ENCODE results near the gene PTGDS. TPM values are rescaled to one million over a fixed set of nuclear protein-coding genes. Genes with fewer than 3 reads are reported as not detected.

Gene PTGDS
- polyA plus RNA-seq, 3 donors from 2014 or later = 93.2 to 201 (median 164) TPM

DNA sequence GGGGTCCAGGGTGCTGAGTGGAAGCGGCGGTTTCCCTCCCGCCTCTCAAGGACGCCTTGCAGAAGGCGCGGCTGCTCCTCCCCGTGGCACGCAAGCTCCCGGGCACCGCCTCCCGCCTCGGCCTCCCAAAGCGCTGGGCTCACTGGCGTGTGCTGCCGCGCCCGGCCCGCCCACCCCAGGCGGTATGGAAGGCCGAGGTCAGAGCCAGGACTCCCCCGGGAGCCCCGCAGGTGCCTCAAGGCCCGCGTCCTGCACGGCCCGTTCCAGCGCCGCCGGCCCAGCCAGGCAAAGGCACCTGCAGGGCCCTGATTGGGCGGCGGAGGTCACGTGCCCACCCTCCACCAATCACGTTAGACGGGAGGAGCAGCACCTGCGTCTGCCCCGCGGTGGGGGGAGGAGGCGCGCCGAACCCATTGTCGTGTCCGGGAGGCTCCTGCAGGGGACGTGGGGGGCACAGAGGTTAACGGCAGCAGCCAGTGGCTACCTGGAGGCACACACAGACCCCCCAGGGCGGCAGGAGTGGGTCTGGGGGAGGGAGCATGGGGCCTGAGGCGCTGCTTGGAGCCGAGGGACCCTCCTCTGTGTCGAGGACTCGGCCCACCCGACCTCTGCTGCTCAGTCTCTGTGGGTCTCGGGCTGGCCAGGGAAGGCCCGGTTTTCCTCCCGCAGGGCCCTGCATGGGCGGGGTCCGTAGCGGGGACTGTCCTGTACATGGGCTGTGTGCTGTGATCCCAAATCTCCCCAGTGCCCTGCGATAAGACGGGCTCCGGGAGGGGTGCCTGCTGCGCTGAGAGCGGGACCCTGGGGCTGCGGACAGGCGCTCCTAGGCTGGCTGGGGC, 27.3 kb upstream of the PTGDS start:
- no peaks in the 10 kb centered on the region for H3K36me3 Mint-ChIP-seq
- peak; percentile 96 for DNase-seq
- peak overlapping the region; percentile 82 to 90 (median 86) for H3K4me3 Mint-ChIP-seq
- H3K9me3 Mint-ChIP-seq = no peaks in the 10 kb centered on the region
- H3K27me3 Mint-ChIP-seq (ENCODE audit: low read depth in 3 of 3) = peaks cover 0 to 6% (median 5%) of the 10 kb centered on the region in 3 donors
- peak overlapping the region; percentile 82 to 93 (median 86) for H3K27ac Mint-ChIP-seq
- H3K4me1 Mint-ChIP-seq = peaks cover 11 to 30% of the 10 kb centered on the region in 2 donors

DNA sequence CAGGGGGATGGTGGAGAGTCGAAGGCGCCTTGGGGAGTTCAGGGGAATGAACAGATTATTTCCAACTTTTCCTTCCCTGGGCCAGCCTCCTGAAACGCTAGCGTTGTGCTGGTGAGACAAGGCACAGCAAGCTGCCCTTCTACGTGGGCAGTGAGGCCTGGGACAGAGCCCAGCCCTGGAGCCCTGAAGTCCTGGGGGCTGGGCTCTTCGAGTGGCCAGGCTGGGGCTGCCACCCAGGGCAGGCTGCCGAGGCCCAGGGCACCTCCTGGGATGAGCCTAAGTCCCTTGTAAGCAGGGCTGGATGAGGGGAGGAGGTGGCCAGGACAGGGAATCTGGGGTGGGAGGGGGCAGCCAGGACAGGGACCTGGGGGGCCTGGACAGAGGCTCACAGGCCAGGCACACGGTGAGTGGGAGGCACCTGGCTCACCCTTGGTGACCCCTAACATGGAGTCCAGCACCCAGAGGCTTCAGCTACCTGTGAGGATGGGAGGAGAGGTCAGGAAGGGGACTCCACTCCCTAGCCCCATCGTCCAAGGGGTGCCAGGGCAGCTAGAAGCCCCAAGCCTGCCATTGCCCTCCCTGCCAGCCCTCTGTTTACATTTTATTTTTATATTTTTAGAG, 26.5 kb upstream of the PTGDS start:
- Mint-ChIP-seq H3K36me3 (no peaks in the 10 kb centered on the region), H3K4me3 (peak overlapping the region; percentile 77 to 90 (median 84)), H3K27me3 (ENCODE audit: low read depth in 3 of 3) (peaks cover 0 to 2% (median 2%) of the 10 kb centered on the region in 3 donors), H3K27ac (peak overlapping the region; percentile 82 to 93 (median 85)), H3K4me1 (peaks cover 6 to 27% of the 10 kb centered on the region in 2 donors), H3K9me3 (no peaks in the 10 kb centered on the region)
- DNase-seq = no peak

GRCh38 chr9:136951541-136952320, 25.6 kb upstream of the PTGDS start, which contains the start of gene LCN12:
TSS of gene LCN12 (plus strand) at chr9:136952273. CDS start at chr9:136952328, 55 bp downstream.
- peak within 1 kb of the TSS in 3 of 6 donors; percentile 55 to 85 (median 72) for H3K27ac Mint-ChIP-seq
- H3K9me3 Mint-ChIP-seq = peaks cover 0 to 4% (median 0%) of the 10 kb centered on the region in 6 donors

GRCh38 chr9:136952321-136952850, 24.9 kb upstream of the PTGDS start:
- peaks cover 0 to 5% (median 0%) of the 10 kb centered on the region in 6 donors for H3K9me3 Mint-ChIP-seq
- H3K27ac Mint-ChIP-seq = no peak overlapping the region
- H3K36me3 Mint-ChIP-seq = peaks cover 6 to 7% (median 7%) of the 10 kb centered on the region in 3 donors
- H3K4me1 Mint-ChIP-seq = peaks cover 17 to 34% of the 10 kb centered on the region in 2 donors
- DNase-seq = no peak
- H3K27me3 Mint-ChIP-seq (ENCODE audit: low read depth in 3 of 3) = peaks cover 0 to 5% (median 2%) of the 10 kb centered on the region in 3 donors
- H3K4me3 Mint-ChIP-seq = no peak overlapping the region

More at GRCh38 chr9:136951541-136952320, 25.6 kb upstream of the PTGDS start, which contains the start of gene LCN12:
- peaks cover 14 to 36% of the 10 kb centered on the region in 2 donors for H3K4me1 Mint-ChIP-seq
- peak within 1 kb of the TSS in 2 of 5 donors; percentile 40 to 59 for H3K4me3 Mint-ChIP-seq
- peaks cover 0 to 4% (median 2%) of the 10 kb centered on the region in 3 donors for H3K27me3 Mint-ChIP-seq (ENCODE audit: low read depth in 3 of 3)
- peaks cover 5 to 7% (median 6%) of the 10 kb centered on the region in 3 donors for H3K36me3 Mint-ChIP-seq
- DNase-seq = no peak

DNA sequence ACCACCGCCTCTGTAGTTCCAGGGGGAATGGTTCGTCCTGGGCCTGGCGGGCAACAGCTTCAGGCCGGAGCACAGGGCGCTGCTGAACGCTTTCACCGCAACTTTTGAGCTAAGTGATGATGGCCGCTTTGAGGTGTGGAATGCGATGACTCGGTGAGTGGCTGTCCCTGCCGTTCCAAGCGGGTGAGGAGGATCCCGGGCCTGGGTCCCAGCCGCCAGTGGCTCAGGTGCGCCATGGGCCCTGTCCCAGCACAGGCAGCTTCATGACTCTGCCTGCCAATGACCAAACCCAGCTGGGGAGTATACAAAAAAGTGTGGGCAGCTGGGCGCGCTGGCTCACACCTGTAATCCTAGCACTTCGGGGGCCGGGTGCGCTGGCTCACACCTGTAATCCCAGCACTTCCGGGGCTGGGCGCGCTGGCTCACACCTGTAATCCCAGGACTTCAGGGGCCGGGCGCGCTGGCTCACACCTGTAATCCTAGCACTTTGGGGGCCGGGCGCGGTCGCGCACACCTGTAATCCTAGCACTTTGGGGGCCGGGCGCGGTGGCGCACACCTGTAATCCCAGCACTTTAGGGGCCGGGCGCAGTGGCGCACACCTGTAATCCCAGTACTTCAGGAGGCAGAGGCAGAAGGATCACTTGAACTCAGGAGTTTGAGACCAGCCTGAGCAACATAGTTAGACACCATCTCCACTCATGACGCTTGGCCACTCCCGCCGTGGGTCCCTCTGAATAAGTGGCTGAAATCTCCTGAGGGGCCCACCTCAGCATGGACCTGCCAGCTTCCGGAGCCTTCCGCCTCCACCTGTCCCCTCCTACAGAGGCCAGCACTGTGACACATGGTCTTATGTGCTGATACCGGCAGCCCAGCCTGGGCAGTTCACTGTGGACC, 24.2 kb upstream of the PTGDS start:
- no peak overlapping the region for H3K4me3 Mint-ChIP-seq
- H3K9me3 Mint-ChIP-seq = peaks cover 0 to 5% (median 0%) of the 10 kb centered on the region in 6 donors
- no peak overlapping the region for H3K27ac Mint-ChIP-seq

GRCh38 chr9:136953771-136954269, 23.5 kb upstream of the PTGDS start:
- Mint-ChIP-seq H3K4me3 (no peak overlapping the region), H3K4me1 (peaks cover 21 to 40% of the 10 kb centered on the region in 2 donors), H3K9me3 (peaks cover 0 to 5% (median 0%) of the 10 kb centered on the region in 6 donors), H3K27me3 (ENCODE audit: low read depth in 3 of 3) (peaks cover 0 to 5% (median 2%) of the 10 kb centered on the region in 3 donors), H3K36me3 (peaks cover 6 to 7% (median 7%) of the 10 kb centered on the region in 3 donors), H3K27ac (no peak overlapping the region)
- DNase-seq = no peak

More for the DNA sequence above, 24.2 kb upstream of the PTGDS start:
- Mint-ChIP-seq H3K4me1 (peaks cover 21 to 39% of the 10 kb centered on the region in 2 donors), H3K36me3 (peaks cover 6 to 7% (median 7%) of the 10 kb centered on the region in 3 donors), H3K27me3 (ENCODE audit: low read depth in 3 of 3) (peaks cover 0 to 5% (median 2%) of the 10 kb centered on the region in 3 donors)
- DNase-seq = no peak

GRCh38 chr9:136954270-136955083, 22.8 kb upstream of the PTGDS start:
- no peak for DNase-seq
- Mint-ChIP-seq H3K4me1 (peaks cover 25 to 42% of the 10 kb centered on the region in 2 donors), H3K27ac (peak overlapping the region in 1 of 6 donors; percentile 34)

DNA sequence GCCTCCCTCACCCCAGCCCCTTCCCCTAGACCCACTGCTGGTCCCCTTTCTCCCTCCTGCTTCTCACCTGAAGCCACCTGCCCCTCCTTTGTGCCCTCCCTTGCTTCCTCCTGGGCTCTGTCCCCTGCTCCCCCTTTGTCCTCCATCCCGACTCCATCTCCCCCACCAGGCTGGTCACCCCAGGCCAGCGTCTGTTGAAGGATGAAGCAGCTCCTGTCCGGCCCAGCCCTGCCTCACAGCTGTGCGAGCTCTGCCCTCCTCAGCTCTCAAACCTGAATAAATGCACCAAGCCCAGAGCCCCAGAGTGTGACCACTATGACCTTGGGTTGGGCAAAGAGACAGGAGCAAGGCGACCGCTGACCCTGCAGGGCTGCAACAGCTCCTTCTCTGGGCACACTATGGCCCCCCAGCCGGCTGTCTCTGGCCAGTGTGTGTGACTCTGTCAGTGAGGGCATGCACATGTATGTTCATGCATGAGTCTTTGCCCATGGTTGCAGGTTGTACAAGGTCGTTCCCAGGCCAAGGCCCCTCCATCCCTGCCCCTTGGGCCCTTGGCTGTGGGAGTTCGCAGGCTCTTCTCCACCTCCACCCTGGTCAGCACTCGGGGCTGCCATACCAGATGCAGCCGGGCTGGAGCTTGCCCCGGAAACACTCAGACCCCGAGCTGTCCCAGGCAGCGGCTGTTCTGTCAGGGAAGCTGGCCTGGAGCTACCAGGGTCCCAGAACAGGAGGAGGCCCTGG, 21.9 kb upstream of the PTGDS start:
- Mint-ChIP-seq H3K4me1 (peaks cover 31 to 48% of the 10 kb centered on the region in 2 donors), H3K9me3 (peaks cover 0 to 5% (median 0%) of the 10 kb centered on the region in 6 donors), H3K27ac (no peak overlapping the region), H3K4me3 (no peak overlapping the region), H3K27me3 (ENCODE audit: low read depth in 3 of 3) (peaks cover 3 to 7% (median 4%) of the 10 kb centered on the region in 3 donors), H3K36me3 (peaks cover 6 to 7% (median 7%) of the 10 kb centered on the region in 3 donors)
- DNase-seq = no peak

More at GRCh38 chr9:136954270-136955083, 22.8 kb upstream of the PTGDS start:
- H3K9me3 Mint-ChIP-seq = peaks cover 0 to 5% (median 0%) of the 10 kb centered on the region in 6 donors
- H3K36me3 Mint-ChIP-seq = peaks cover 6 to 7% (median 7%) of the 10 kb centered on the region in 3 donors
- no peak overlapping the region for H3K4me3 Mint-ChIP-seq
- peaks cover 0 to 4% (median 2%) of the 10 kb centered on the region in 3 donors for H3K27me3 Mint-ChIP-seq (ENCODE audit: low read depth in 3 of 3)

- Mint-ChIP-seq H3K27me3 (ENCODE audit: low read depth in 3 of 3) (peaks cover 4 to 8% (median 5%) of the 10 kb centered on the region in 3 donors), H3K4me1 (peaks cover 37 to 52% of the 10 kb centered on the region in 2 donors), H3K9me3 (peaks cover 0 to 5% (median 0%) of the 10 kb centered on the region in 6 donors), H3K4me3 (peak overlapping the region in 2 of 5 donors; percentile 24 to 45), H3K36me3 (peaks cover 6 to 7% (median 7%) of the 10 kb centered on the region in 3 donors), H3K27ac (peak overlapping the region in 4 of 6 donors; percentile 30 to 87 (median 65))
- DNase-seq = no peak
Measured at GRCh38 chr9:136955943-136956335, 21.4 kb upstream of the PTGDS start.

DNA sequence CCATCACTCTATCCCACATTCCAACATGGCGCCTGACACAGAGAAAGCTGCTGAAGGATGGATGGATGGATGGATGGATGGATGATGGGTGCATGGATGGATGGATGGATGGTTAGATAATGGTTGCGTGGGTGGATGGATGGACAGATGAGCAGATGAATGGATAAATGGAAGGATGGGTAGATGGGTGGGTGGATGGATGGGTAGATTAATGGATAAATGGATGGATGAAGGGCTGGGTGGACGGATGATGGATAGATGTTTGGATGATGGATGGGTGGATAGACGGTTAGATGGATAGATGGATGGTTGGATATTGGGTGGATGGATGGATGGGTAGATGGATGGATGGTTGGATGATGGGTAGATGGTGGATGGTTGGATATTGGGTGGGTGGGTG, 20.7 kb upstream of the PTGDS start:
- Mint-ChIP-seq H3K9me3 (peaks cover 0 to 5% (median 0%) of the 10 kb centered on the region in 6 donors), H3K4me3 (peak overlapping the region in 4 of 5 donors; percentile 36 to 65 (median 52)), H3K4me1 (peaks cover 42 to 53% of the 10 kb centered on the region in 2 donors), H3K36me3 (peaks cover 6 to 7% (median 7%) of the 10 kb centered on the region in 3 donors), H3K27ac (peak overlapping the region in 4 of 6 donors; percentile 30 to 87 (median 65)), H3K27me3 (ENCODE audit: low read depth in 3 of 3) (peaks cover 4 to 8% (median 5%) of the 10 kb centered on the region in 3 donors)
- no peak for DNase-seq
